Stimulated activated CD8-positive, alpha-beta memory T cell treated with anti-CD3 and anti-CD28 coated beads, Interleukin-7, amount 100 ng/mL, for 4 hours (primary cell): ENCODE results near the gene NR5A1.

ENCODE experiments used
- DNase-seq, 2 donors: peaks; one replicate each; pipeline ENCODE4 v3.0.0-alpha.2; 2020; ENCODE audit warnings: low read depth in 2 of 2

The NR5A1 gene

GRCh38 chr9:124481115-124481514 is 26.1 kb downstream of the NR5A1 start:
- no peak for DNase-seq

- DNase-seq, result no peak
These were observed 26.6 kb downstream of the NR5A1 start for GRCh38 chr9:124480621-124480981.

GRCh38 chr9:124479947-124480620 is 27.1 kb downstream of the NR5A1 start:
- DNase-seq, result no peak

- no peak for DNase-seq
These were observed 27.8 kb downstream of the NR5A1 start for GRCh38 chr9:124479371-124479770.

GRCh38 chr9:124478354-124478753 is 28.8 kb downstream of the NR5A1 start:
- no peak for DNase-seq

- DNase-seq, result no peak
These were observed 29.4 kb downstream of the NR5A1 start for GRCh38 chr9:124477648-124478285.

- no peak for DNase-seq
These were observed 30.0 kb downstream of the NR5A1 start for GRCh38 chr9:124477211-124477647.

- DNase-seq, result no peak
These were observed 31.1 kb downstream of the NR5A1 start for GRCh38 chr9:124475868-124476690.

GRCh38 chr9:124475158-124475867 is 31.9 kb downstream of the NR5A1 start:
- DNase-seq, result no peak

- DNase-seq, result no peak
These were observed 33.0 kb downstream of the NR5A1 start for GRCh38 chr9:124474151-124474550.

- DNase-seq, result no peak
These were observed 33.9 kb downstream of the NR5A1 start for GRCh38 chr9:124473310-124473709.

- DNase-seq, result no peak
These were observed 34.4 kb downstream of the NR5A1 start for GRCh38 chr9:124472770-124473169.

- no peak for DNase-seq
These were observed 35.4 kb downstream of the NR5A1 start for GRCh38 chr9:124471761-124472160.

- no peak for DNase-seq
These were observed 36.5 kb downstream of the NR5A1 start for GRCh38 chr9:124470726-124471125.

GRCh38 chr9:124470306-124470705 is 36.9 kb downstream of the NR5A1 start:
- DNase-seq, result no peak

- DNase-seq, result no peak
These were observed 38.0 kb downstream of the NR5A1 start for GRCh38 chr9:124469011-124469832.

GRCh38 chr9:124468061-124468740 is 39.0 kb downstream of the NR5A1 start:
- no peak for DNase-seq

GRCh38 chr9:124467410-124468060 is 39.7 kb downstream of the NR5A1 start:
- no peak for DNase-seq

GRCh38 chr9:124465736-124466135 is 41.5 kb downstream of the NR5A1 start:
- no peak for DNase-seq

- DNase-seq, result no peak
These were observed 44.5 kb downstream of the NR5A1 start for GRCh38 chr9:124462739-124463138.
